Measurements from ENCODE around the gene HPD.
"Not testable (repeated sequence)": the region's sequence is repeated elsewhere in the genome, so short reads cannot be mapped to it uniquely, and the experiment has no call there.

Gene HPD

GRCh38 chr12:121861636-121862254, 3.1 kb upstream of the HPD start:
- no peak for FAIRE-seq

GRCh38 chr12:121860699-121861098, 2.0 kb upstream of the HPD start:
- FAIRE-seq, result not testable (repeated sequence)

- FAIRE-seq, result no peak
Measured at GRCh38 chr12:121860257-121860656, 1.6 kb upstream of the HPD start.

DNA sequence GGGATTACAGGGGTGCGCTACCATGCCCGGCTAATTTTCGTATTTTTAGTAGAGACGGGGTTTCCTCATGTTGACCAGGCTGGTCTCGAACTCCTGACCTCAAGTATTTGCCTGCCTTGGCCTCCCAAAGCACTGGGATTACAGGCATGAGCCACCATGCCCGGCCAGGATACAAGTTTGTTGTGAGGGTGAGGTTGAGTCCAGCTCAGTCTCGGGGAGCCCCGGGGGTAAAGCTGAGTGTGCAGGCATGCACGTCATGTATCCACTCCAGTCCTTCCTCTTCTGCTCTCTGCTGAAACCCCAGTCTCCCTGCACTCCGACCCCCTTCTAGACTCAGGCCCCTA, 369 bp downstream of the HPD start:
- FAIRE-seq, result no peak

GRCh38 chr12:121857322-121858246, 1.1 kb downstream of the HPD start:
- no peak for FAIRE-seq

DNA sequence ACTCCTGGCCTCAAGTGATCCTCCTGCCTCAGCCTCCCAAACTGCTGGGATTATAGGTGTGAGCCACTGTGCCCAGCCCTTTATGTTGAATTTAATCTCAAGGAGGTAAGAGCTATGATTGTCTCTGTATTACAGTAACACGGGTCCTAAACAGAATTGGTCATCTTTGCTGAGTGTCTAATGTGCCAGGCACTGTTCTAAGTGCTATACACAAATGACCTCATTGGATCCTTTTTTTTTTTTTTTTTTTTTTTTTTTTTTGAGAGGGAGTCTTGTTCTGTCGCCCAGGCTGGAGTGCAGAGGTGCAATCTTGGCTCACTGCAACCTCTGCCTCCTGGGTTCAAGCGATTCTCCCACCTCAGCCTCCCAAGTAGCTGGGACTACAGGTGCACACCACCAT, 6.3 kb downstream of the HPD start:
- FAIRE-seq, result not testable (repeated sequence)

GRCh38 chr12:121849665-121850064, 9.0 kb downstream of the HPD start:
- FAIRE-seq, result no peak

- no peak for FAIRE-seq
Measured at GRCh38 chr12:121849211-121849610, 9.4 kb downstream of the HPD start.

DNA sequence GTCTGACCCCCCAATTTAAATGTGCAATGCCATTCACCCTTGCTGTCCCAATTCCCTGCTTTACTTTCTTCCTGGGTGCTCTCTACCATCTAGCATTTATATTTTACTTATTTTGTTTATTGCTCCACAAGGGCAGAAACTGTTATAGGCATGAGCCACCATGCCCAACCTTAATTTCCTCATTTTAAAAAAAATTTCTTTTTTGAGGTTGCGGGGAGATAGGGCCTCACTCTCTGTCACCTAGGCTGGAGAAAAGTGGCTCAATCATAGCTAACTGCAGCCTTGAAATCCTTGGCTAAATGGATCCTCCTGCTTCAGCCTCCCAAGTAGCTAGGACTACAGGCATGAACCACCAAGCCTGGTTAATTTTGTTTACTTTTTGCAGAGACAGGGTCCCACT, 13.0 kb downstream of the HPD start:
- no peak for FAIRE-seq

- FAIRE-seq, result no peak
Measured at GRCh38 chr12:121843236-121843982, 15.2 kb downstream of the HPD start.

GRCh38 chr12:121839993-121840761, 18.5 kb downstream of the HPD start:
- FAIRE-seq, result no peak

- FAIRE-seq, result peak; percentile 66
Measured at GRCh38 chr12:121839106-121839992, 19.3 kb downstream of the HPD start.

GRCh38 chr12:121838126-121838525, 20.5 kb downstream of the HPD start:
- no peak for FAIRE-seq

DNA sequence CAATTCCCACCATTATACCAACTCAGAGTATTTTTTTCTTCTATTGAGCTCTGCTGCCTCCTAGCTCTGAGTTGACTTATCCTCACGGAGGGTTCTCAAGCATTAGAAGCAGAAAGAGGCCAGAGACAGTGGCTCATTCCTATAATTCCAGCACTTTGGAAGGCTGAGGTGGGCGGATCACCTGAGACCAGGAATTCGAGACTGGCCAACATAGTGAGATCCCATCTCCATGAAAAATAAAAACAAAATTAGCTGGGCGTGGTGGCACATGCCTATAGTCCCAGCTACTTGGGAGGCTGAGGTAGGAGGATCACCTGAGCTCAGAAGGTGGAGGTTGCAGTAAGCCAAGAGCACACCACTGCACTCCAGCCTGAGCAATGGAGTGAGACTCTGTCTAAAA, 21.0 kb downstream of the HPD start:
- no peak for FAIRE-seq

DNA sequence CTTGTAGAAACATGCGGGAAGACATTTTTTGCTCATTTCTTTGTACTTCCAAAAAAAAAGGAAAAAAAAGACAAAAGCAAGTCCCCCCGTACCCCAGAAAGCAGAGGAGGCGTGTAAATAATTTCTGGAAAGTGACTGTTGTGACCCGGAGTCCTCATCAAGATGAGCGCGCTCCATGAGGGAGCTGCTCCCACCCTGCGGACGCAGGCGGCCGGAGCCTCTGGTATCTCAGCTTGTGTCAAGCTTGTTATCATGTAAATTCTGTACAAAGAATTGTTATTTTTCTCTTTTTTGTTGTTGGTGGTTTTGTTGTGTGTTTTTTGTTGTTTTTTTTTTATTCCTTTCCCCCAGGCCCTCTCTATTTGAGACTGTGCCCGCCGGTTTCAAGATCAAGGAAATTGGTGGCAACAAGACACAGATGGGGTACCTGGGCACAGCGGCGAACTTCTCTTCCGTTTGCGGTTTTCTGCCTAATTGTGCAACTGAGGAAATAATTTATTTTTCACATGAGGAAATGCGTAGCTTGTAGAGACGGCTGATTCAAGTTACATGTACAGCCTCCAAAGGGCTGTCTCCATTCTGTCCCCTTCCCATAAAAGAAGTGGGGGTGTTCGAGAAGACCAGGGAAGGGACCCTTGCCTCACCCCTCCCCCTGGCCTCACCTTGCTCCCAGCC, 27.0 kb downstream of the HPD start:
- no peak for FAIRE-seq

DNA sequence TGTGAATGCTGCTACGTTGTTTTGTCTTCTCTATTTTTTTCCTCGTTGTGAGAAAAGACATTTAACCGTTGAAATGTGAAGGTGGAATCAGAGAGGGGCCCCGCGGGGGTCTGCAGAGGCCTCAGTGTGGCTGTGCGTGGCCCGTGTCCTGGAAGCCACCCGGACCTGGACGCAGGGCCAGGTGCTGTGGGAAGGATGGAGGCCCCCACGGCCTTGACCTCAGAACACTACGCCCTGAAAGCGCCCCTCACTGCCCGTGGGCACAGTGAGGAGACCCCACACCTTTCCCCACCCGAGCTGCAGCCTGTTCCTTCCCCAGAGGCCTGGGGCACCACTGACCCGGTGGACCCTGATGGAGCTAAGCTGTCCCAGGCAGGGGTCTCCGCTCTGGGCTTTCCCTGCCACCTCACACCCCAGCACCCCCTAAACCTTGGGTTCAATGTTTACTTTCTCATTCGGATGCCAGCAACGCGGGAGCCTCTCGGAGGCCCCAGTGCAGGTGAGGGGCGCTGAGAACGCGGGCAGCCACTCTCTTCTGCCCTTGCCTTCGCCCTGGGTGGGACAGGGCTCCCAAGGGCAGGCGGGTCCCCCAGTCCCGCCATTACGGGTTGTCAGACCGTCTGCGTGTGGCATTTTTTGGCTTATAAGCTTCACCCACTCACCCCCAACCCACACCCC, 27.9 kb downstream of the HPD start:
- FAIRE-seq, result no peak

DNA sequence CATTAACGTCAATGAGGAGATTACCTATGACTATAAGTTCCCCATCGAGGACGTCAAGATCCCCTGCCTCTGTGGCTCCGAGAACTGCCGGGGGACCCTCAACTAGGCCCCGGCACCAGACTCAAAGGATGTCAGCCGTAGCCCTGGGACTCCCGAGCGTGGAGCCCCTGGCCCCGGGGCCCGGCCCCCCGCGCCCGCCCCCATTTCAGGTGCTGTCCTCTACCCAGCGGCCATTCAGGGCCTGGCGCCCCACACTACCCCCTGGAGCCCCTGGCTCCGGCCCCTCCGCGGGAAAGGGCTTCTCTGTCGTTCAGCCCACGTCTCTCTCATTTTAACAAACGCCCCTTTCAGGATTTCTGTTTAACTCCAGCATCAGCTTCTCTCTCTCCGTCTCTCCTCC, 28.5 kb downstream of the HPD start:
- no peak for FAIRE-seq

- FAIRE-seq, result no peak
Measured at GRCh38 chr12:121829250-121829918, 29.3 kb downstream of the HPD start.

GRCh38 chr12:121828826-121829225, 29.8 kb downstream of the HPD start:
- no peak for FAIRE-seq

- FAIRE-seq, result no peak
Measured at GRCh38 chr12:121828306-121828705, 30.4 kb downstream of the HPD start.
